Panc1 (cell line): Measurements from ENCODE around the gene KCNIP4. TPM values are rescaled to one million over a fixed set of nuclear protein-coding genes. Genes with fewer than 3 reads are reported as not detected.

Experiments
- ATAC-seq: fragments of 200-7000 bp; cut with Tn5 transposase; 2 replicates; pipeline ENCODE4 v1.9.1; 2020; ENCODE audit warnings: mild to moderate bottlenecking, moderate library complexity
- BruUV-seq: library from RNA; stranded (reverse); fragments of 400-500 nt; replicated peaks from 2 replicates; lab custom pipeline; 2021; lab: Mats Ljungman, UMichigan
- CTCF ChIA-PET: fragments of 300-600 bp; sonication (Branson Sonifier 250); formaldehyde crosslinking; loops from one replicate; lab custom pipeline; 2022; ENCODE audit warnings: antibody characterized with exemption; lab: Charles Lee
- POLR2A ChIA-PET: fragments of 300-600 bp; sonication (Branson Sonifier 250); formaldehyde crosslinking; loops from one replicate; lab custom pipeline; 2022; ENCODE audit warnings: antibody characterized with exemption; lab: Charles Lee
- DNase-seq: peaks from one replicate; pipeline ENCODE4 v3.0.0-alpha.2; 2010; ENCODE audit warnings: low read depth, low spot score
- H3K27ac ChIP-seq: 2 replicates; pipeline ENCODE4 v1.5.1; 2011; ENCODE audit warnings: mild to moderate bottlenecking, low read length, inconsistent platforms
- H3K27me3 ChIP-seq: fragments of 200-500 bp; sonication (Bioruptor generic); 2 replicates; pipeline ENCODE4 v1.6.0; 2014; ENCODE audit warnings: low read length, inconsistent platforms; ENCODE audit not compliant: control insufficient read depth, insufficient read depth
- H3K36me3 ChIP-seq: fragments of 200-500 bp; sonication (Bioruptor generic); 2 replicates; pipeline ENCODE4 v1.5.1; 2014; ENCODE audit warnings: inconsistent platforms, mild to moderate bottlenecking, low read length, moderate library complexity; ENCODE audit not compliant: control insufficient read depth, insufficient read depth
- H3K4me1 ChIP-seq: 2 replicates; pipeline ENCODE4 v1.5.1; 2011; ENCODE audit warnings: inconsistent platforms, mild to moderate bottlenecking, low read length, moderate library complexity; ENCODE audit not compliant: control insufficient read depth, insufficient read depth
- H3K4me3 ChIP-seq, 2 experiments: 2 replicates each; pipeline ENCODE4 v1.5.1; 2011 to 2012; ENCODE audit warnings: low read depth in 2 of 2, low read length in 2 of 2, mild to moderate bottlenecking in 2 of 2, inconsistent platforms in 1 of 2, moderate library complexity in 1 of 2
- H3K9me3 ChIP-seq: fragments of 200-500 bp; sonication (Bioruptor generic); 2 replicates; pipeline ENCODE4 v1.5.1; 2014; ENCODE audit warnings: low read depth, mild to moderate bottlenecking, inconsistent platforms, low read length, moderate library complexity; ENCODE audit not compliant: control insufficient read depth, insufficient read depth
- CTCF ChIP-seq: fragments of 450-650 bp; IDR thresholded peaks from 2 replicates; pipeline ENCODE4 v1.5.1; 2017; ENCODE audit warnings: mild to moderate bottlenecking
- POLR2AphosphoS5 ChIP-seq: IDR thresholded peaks from 2 replicates; pipeline ENCODE4 v1.6.1; 2012; ENCODE audit warnings: mild to moderate bottlenecking, low read depth, low read length, moderate library complexity
- REST ChIP-seq, 2 experiments: IDR thresholded peaks; 2 replicates each; pipeline ENCODE4 v1.6.1; 2011 to 2012; ENCODE audit warnings: low read depth in 2 of 2, control low read depth in 1 of 2, low read length in 1 of 2, mild to moderate bottlenecking in 1 of 2, moderate library complexity in 1 of 2; ENCODE audit not compliant: insufficient read depth in 1 of 2
- SIN3A ChIP-seq: IDR thresholded peaks from 2 replicates; pipeline ENCODE4 v1.6.1; 2012; ENCODE audit warnings: low read depth, mild to moderate bottlenecking, low read length, moderate library complexity, borderline replicate concordance; ENCODE audit not compliant: insufficient read depth
- TCF7L2 ChIP-seq: IDR thresholded peaks from 2 replicates; pipeline ENCODE4 v1.6.1; 2011; ENCODE audit warnings: mild to moderate bottlenecking, low read depth, low read length, inconsistent platforms
- in situ Hi-C: cut with HindIII; loops from 2 replicates; pipeline ENCODE4 v1.10.0; 2016; ENCODE audit warnings: low sequenced_read_pairs, low pct_unique_long_range_greater_than_20kb
- intact Hi-C: fragments of 100-400 bp; cut with micrococcal nuclease; formaldehyde crosslinking; loops from one replicate; pipeline ENCODE4 v1.10.0; 2022; ENCODE audit not compliant: unreplicated experiment
- total RNA-seq: library from RNA; stranded (reverse); gene quantifications from one replicate; pipeline ENCODE4 v1.2.1, GENCODE V29; 2021; ENCODE audit not compliant: unreplicated experiment

KCNIP4 gene
- total RNA-seq, 1 experiment from 2014 or later: not detected

- DNase-seq (no peak), ATAC-seq (no peak)
- Histone ChIP-seq H3K27ac (no peak overlapping the region), H3K9me3 (no peaks in the 10 kb centered on the region), H3K4me3 (no peak overlapping the region), H3K27me3 (no peaks in the 10 kb centered on the region), H3K4me1 (no peaks in the 10 kb centered on the region), H3K36me3 (no peaks in the 10 kb centered on the region)
- intact Hi-C loops: loop anchor here (10.0 kb wide), 1 partner anchor 365 kb away; no protein-coding TSS in a partner anchor
- no TSS peak for BruUV-seq
- ChIA-PET POLR2A (no interaction called here), CTCF (no interaction called here)
- no peak for TF ChIP-seq TCF7L2
- no peak for TF ChIP-seq SIN3A
- TF ChIP-seq REST (IDR thresholded peaks at IDR 0.05; ENCODE audit: insufficient read depth in 1 of 2, low read depth in 2 of 2, low read length in 1 of 2): no peak
- no peak for TF ChIP-seq CTCF
- no peak for TF ChIP-seq POLR2AphosphoS5
- in situ Hi-C loops: no loop called here
These were observed 809.2 kb downstream of the KCNIP4 start for GRCh38 chr4:21139327-21139726.

GRCh38 chr4:21136051-21136630 is 812.4 kb downstream of the KCNIP4 start:
- intact Hi-C loops (loop anchor here (10.0 kb wide), 1 partner anchor 361 kb away; no protein-coding TSS in a partner anchor), in situ Hi-C loops (no loop called here)
- ATAC-seq (no peak), DNase-seq (no peak)
- no peaks in the 10 kb centered on the region for H3K9me3 ChIP-seq
- H3K4me1 ChIP-seq: no peaks in the 10 kb centered on the region
- H3K27ac ChIP-seq: no peak overlapping the region
- CTCF ChIA-PET: no interaction called here
- POLR2A ChIA-PET: no interaction called here
- H3K27me3 ChIP-seq: no peaks in the 10 kb centered on the region
- no TSS peak for BruUV-seq
- H3K36me3 ChIP-seq: no peaks in the 10 kb centered on the region
- TF ChIP-seq POLR2AphosphoS5 (no peak), CTCF (no peak), REST (IDR thresholded peaks at IDR 0.05; ENCODE audit: insufficient read depth in 1 of 2, low read depth in 2 of 2, low read length in 1 of 2) (no peak), SIN3A (no peak), TCF7L2 (no peak)
- no peak overlapping the region for H3K4me3 ChIP-seq
